Muscle of back (tissue), 11 donors: ENCODE data around the gene RCAN3. TPM values are rescaled to one million over a fixed set of nuclear protein-coding genes. Genes with fewer than 3 reads are reported as not detected.
"Not testable (repeated sequence)": the region's sequence is repeated elsewhere in the genome, so short reads cannot be mapped to it uniquely, and the experiment has no call there.

Experiments
- DNase-seq, 3 donors: peaks; one replicate each; pipeline versions ENCODE4 v3.0.0 to v3.0.0-alpha.2; 2013
- polyA plus RNA-seq, 10 donors: library from polyadenylated mRNA; unstranded; fragments of 120-200 nt; gene quantifications; one replicate each; pipeline ENCODE4 v1.2.1, GENCODE V29; 2013; ENCODE audit not compliant: insufficient read length in 10 of 10

RCAN3 gene
- polyA plus RNA-seq, 10 donors, result 1.2 to 6.8 (median 2.5) TPM

GRCh38 chr1:24507405-24507804 is 4.8 kb downstream of the RCAN3 start:
- DNase-seq, result no peak

- no peak for DNase-seq
These were observed 6.3 kb downstream of the RCAN3 start for GRCh38 chr1:24508911-24509310.

GRCh38 chr1:24513706-24514105 is 11.1 kb downstream of the RCAN3 start:
- DNase-seq, result no peak

GRCh38 chr1:24514946-24515345 is 12.3 kb downstream of the RCAN3 start:
- no peak for DNase-seq

GRCh38 chr1:24515671-24516209 is 13.1 kb downstream of the RCAN3 start:
- not testable (repeated sequence) for DNase-seq

- DNase-seq, result no peak
These were observed 13.9 kb downstream of the RCAN3 start for GRCh38 chr1:24516506-24516905.

- DNase-seq, result no peak
These were observed 15.3 kb downstream of the RCAN3 start for GRCh38 chr1:24517898-24518297.

GRCh38 chr1:24520282-24520681 is 17.6 kb downstream of the RCAN3 start:
- DNase-seq, result not testable (repeated sequence)

- no peak for DNase-seq
These were observed 23.0 kb downstream of the RCAN3 start for GRCh38 chr1:24525606-24526005.

- DNase-seq, result no peak
These were observed 23.4 kb downstream of the RCAN3 start for GRCh38 chr1:24526045-24526444.

GRCh38 chr1:24526940-24527542 is 24.4 kb downstream of the RCAN3 start:
- DNase-seq, result no peak

- DNase-seq, result no peak
These were observed 26.1 kb downstream of the RCAN3 start for GRCh38 chr1:24528744-24529143.

- not testable (repeated sequence) for DNase-seq
These were observed 26.7 kb downstream of the RCAN3 start for GRCh38 chr1:24529292-24529691.

GRCh38 chr1:24535021-24535424 is 32.4 kb downstream of the RCAN3 start:
- DNase-seq, result no peak

GRCh38 chr1:24535778-24536177 is 33.1 kb downstream of the RCAN3 start:
- DNase-seq, result no peak

- peak in 1 of 3 donors; percentile 6 for DNase-seq
These were observed 33.8 kb downstream of the RCAN3 start for GRCh38 chr1:24536391-24536840.

- DNase-seq, result no peak
These were observed 37.6 kb downstream of the RCAN3 start for GRCh38 chr1:24540051-24540905.

- DNase-seq, result peak in 1 of 3 donors; percentile 7
These were observed 38.5 kb downstream of the RCAN3 start for GRCh38 chr1:24540906-24541710.

- DNase-seq, result no peak
These were observed 39.2 kb downstream of the RCAN3 start for GRCh38 chr1:24541711-24542346.

GRCh38 chr1:24544239-24544638 is 41.6 kb downstream of the RCAN3 start:
- DNase-seq, result no peak

- no peak for DNase-seq
These were observed 43.0 kb downstream of the RCAN3 start for GRCh38 chr1:24545662-24546061.

GRCh38 chr1:24547195-24547594 is 44.6 kb downstream of the RCAN3 start:
- no peak for DNase-seq
